Suprapubic skin (tissue), 4 donors: ENCODE results near the gene PIK3R1. TPM values are rescaled to one million over a fixed set of nuclear protein-coding genes. Genes with fewer than 3 reads are reported as not detected.

ENCODE experiments used
- DNase-seq, 2 donors: peaks; one replicate each; pipeline ENCODE4 v3.0.0-alpha.2; 2019; ENCODE audit warnings: low spot score in 2 of 2
- H3K27ac ChIP-seq: fragments of 200-600 bp; sonication (generic); one replicate; pipeline ENCODE4 v1.5.1; 2019
- H3K27me3 ChIP-seq: fragments of 200-600 bp; sonication (generic); one replicate; pipeline ENCODE4 v1.5.1; 2019
- H3K36me3 ChIP-seq: fragments of 200-600 bp; sonication (generic); one replicate; pipeline ENCODE4 v1.5.1; 2019
- H3K4me1 ChIP-seq: fragments of 200-600 bp; sonication (generic); one replicate; pipeline ENCODE4 v1.5.1; 2019
- H3K4me3 ChIP-seq: fragments of 200-600 bp; sonication (generic); one replicate; pipeline ENCODE4 v1.5.1; 2019; ENCODE audit warnings: mild to moderate bottlenecking
- H3K9me3 ChIP-seq: fragments of 200-600 bp; sonication (generic); one replicate; pipeline ENCODE4 v1.5.1; 2019
- CTCF ChIP-seq, 2 donors: fragments of 200-600 bp in 1 of 2; fragments of 450-650 bp in 1 of 2; sonication (generic) in 1 of 2; IDR thresholded peaks; one replicate each; pipeline ENCODE4 v1.5.1; 2016 to 2019; ENCODE audit warnings: antibody characterized with exemption in 2 of 2, mild to moderate bottlenecking in 1 of 2, moderate library complexity in 1 of 2
- EP300 ChIP-seq: sonication (generic); formaldehyde crosslinking; IDR thresholded peaks from one replicate; pipeline ENCODE4 v1.6.1; 2017; ENCODE audit warnings: antibody characterized with exemption
- POLR2A ChIP-seq, 2 donors: fragments of 450-650 bp; IDR thresholded peaks; one replicate each; pipeline ENCODE4 v1.6.1; 2017; ENCODE audit warnings: antibody characterized with exemption in 2 of 2, mild to moderate bottlenecking in 2 of 2, moderate library complexity in 2 of 2
- POLR2AphosphoS5 ChIP-seq, 3 donors: sonication (generic); formaldehyde crosslinking; IDR thresholded peaks; one replicate each; pipeline ENCODE4 v1.6.1; 2017; ENCODE audit warnings: antibody characterized with exemption in 3 of 3
- WGBS: methylation state at CpG from one replicate; pipeline ENCODE4 v1.1.5; 2018; 5-methylcytosine and 5-hydroxymethylcytosine counted together
- total RNA-seq, 4 donors: library from RNA; depleted of rRNA; stranded (reverse); fragments of >200 nt; gene quantifications; one replicate each; pipeline ENCODE4 v1.1.0, GENCODE V29; 2016

The PIK3R1 gene
- total RNA-seq, 4 donors from 2014 or later, result 96.5 to 257 (median 181) TPM

GRCh38 chr5:68345171-68345570, 129.6 kb downstream of the PIK3R1 start:
- Histone ChIP-seq H3K4me3 (no peak overlapping the region), H3K4me1 (peaks cover 19% of the 10 kb centered on the region), H3K27me3 (no peaks in the 10 kb centered on the region), H3K36me3 (no peaks in the 10 kb centered on the region), H3K27ac (peak overlapping the region; percentile 78), H3K9me3 (no peaks in the 10 kb centered on the region)
- WGBS, result 91% methylated on average over 3 of the region's 3 CpGs
- no peak for DNase-seq
- no peak for TF ChIP-seq POLR2AphosphoS5 (IDR thresholded peaks at IDR 0.05)
- no peak for TF ChIP-seq EP300
- no peak for TF ChIP-seq POLR2A (IDR thresholded peaks at IDR 0.05)
- no peak for TF ChIP-seq CTCF (IDR thresholded peaks at IDR 0.05)

DNA sequence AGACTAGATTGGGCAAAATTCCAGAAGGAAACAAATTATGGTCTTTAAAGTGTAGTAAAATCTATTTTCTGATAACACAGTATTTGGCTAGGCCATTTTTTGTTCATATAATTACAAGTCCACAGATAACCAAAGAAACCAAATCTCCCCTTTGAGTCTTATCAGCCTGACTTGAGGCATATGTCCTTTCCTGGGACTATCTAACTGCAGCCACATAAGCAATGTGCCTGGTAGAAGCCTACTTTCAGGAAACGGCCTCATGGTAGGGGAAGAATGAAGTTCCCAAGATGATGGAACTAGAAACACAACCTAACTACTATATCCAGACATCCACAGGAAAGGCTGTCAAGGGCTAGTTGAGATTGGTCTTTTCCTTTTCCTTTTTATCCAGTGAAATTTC, 130.0 kb downstream of the PIK3R1 start:
- no peak overlapping the region for H3K4me3 ChIP-seq
- no peaks in the 10 kb centered on the region for H3K9me3 ChIP-seq
- WGBS, result 97% methylated on average over 1 of the region's 1 CpG
- H3K36me3 ChIP-seq, result no peaks in the 10 kb centered on the region
- TF ChIP-seq POLR2A (IDR thresholded peaks at IDR 0.05) (no peak), EP300 (no peak), POLR2AphosphoS5 (IDR thresholded peaks at IDR 0.05) (no peak), CTCF (IDR thresholded peaks at IDR 0.05) (no peak)
- H3K27ac ChIP-seq, result no peak overlapping the region
- no peaks in the 10 kb centered on the region for H3K27me3 ChIP-seq
- H3K4me1 ChIP-seq, result peaks cover 19% of the 10 kb centered on the region
- no peak for DNase-seq

DNA sequence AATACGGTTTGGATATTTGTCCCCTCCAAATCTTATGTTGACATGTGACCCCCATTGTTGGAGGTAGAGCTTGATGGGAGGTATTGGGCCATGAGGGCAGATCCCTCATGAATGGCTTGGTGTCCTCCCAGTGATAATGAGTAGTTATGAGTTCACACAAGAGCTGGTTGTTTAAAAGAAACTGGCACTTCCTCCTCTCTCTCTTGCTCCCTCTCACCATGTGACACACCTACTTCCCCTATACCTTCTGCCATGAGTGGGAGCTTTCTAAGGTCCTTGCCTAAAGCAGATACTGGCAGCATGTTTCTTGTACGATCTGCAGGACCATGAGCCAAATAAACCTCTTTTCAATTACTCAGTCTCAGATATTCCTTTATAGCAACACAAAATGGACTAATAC, 132.0 kb downstream of the PIK3R1 start:
- no peak for DNase-seq
- no peak overlapping the region for H3K4me3 ChIP-seq
- H3K36me3 ChIP-seq, result no peaks in the 10 kb centered on the region
- H3K27me3 ChIP-seq, result no peaks in the 10 kb centered on the region
- H3K27ac ChIP-seq, result no peak overlapping the region
- TF ChIP-seq CTCF (IDR thresholded peaks at IDR 0.05), result no peak
- no peak for TF ChIP-seq POLR2A (IDR thresholded peaks at IDR 0.05)
- TF ChIP-seq POLR2AphosphoS5 (IDR thresholded peaks at IDR 0.05), result no peak
- no peak for TF ChIP-seq EP300
- H3K4me1 ChIP-seq, result peaks cover 19% of the 10 kb centered on the region
- WGBS, result 90% methylated on average over 2 of the region's 2 CpGs
- H3K9me3 ChIP-seq, result no peaks in the 10 kb centered on the region

DNA sequence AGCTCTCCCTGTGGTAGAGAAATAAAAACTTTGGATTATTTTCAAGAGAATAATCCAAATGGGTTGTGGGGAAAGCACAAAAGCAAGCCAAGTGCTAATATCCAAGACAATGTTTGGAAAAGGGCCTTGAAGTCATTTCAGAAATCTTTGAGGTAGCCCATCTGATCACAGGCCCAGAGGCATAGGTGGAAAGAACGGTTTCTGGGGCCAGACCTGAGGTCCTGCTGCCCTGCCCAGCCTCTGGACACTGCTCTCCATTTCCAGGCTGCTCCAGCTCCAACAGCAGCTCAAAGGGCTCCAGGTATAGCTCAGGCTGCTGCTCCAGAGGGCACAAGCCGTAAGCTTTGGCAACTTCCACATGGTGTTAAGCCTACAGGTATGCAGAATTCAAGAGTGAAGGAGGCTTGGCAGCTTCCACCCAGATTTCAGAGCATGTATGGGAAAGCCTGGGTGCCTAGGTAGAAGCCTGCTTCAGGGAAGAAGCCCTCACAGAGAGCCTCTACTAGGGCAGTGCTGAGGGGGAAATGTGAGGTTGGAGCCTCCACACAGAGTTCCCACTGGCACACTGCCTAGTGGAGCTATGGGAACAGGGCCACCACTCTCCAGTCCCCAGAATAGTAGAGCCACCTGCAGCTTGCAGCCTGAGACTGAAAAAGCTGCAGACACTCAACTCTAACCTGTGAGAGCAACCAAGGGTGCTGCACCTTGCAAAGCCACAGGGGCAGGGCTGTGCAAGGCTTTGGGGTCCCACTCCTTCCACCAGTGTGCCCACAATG, 133.1 kb downstream of the PIK3R1 start:
- Histone ChIP-seq H3K27ac (no peak overlapping the region), H3K27me3 (no peaks in the 10 kb centered on the region), H3K9me3 (no peaks in the 10 kb centered on the region), H3K36me3 (no peaks in the 10 kb centered on the region), H3K4me1 (peaks cover 17% of the 10 kb centered on the region), H3K4me3 (no peak overlapping the region)
- 90% methylated on average over 2 of the region's 2 CpGs for WGBS
- TF ChIP-seq EP300 (no peak), POLR2A (IDR thresholded peaks at IDR 0.05) (no peak), CTCF (IDR thresholded peaks at IDR 0.05) (no peak), POLR2AphosphoS5 (IDR thresholded peaks at IDR 0.05) (no peak)
- DNase-seq, result no peak

GRCh38 chr5:68350176-68350575, 134.6 kb downstream of the PIK3R1 start:
- TF ChIP-seq POLR2A (IDR thresholded peaks at IDR 0.05), result no peak
- TF ChIP-seq CTCF (IDR thresholded peaks at IDR 0.05), result no peak
- TF ChIP-seq POLR2AphosphoS5 (IDR thresholded peaks at IDR 0.05), result no peak
- TF ChIP-seq EP300, result no peak
- DNase-seq, result no peak
- Histone ChIP-seq H3K36me3 (no peaks in the 10 kb centered on the region), H3K4me1 (peaks cover 2% of the 10 kb centered on the region), H3K27me3 (no peaks in the 10 kb centered on the region), H3K27ac (no peak overlapping the region), H3K9me3 (no peaks in the 10 kb centered on the region), H3K4me3 (no peak overlapping the region)
- WGBS, result 56% methylated on average over 4 of the region's 4 CpGs
